Smooth muscle cell of the brain vasculature (primary cell): Measurements from ENCODE around the gene DGCR2.
"Not testable (repeated sequence)": the region's sequence is repeated elsewhere in the genome, so short reads cannot be mapped to it uniquely, and the experiment has no call there.

Source experiments
- DNase-seq: peaks from one replicate; pipeline ENCODE4 v3.0.0-alpha.2; 2012; ENCODE audit warnings: low read depth, low spot score

Gene DGCR2

GRCh38 chr22:19084126-19084525 is 38.1 kb downstream of the DGCR2 start:
- not testable (repeated sequence) for DNase-seq

- no peak for DNase-seq
These were observed 39.4 kb downstream of the DGCR2 start for GRCh38 chr22:19082793-19083192.

- no peak for DNase-seq
These were observed 40.1 kb downstream of the DGCR2 start for GRCh38 chr22:19082101-19082500.

GRCh38 chr22:19081351-19081750 is 40.9 kb downstream of the DGCR2 start:
- DNase-seq, result no peak

- no peak for DNase-seq
These were observed 41.4 kb downstream of the DGCR2 start for GRCh38 chr22:19080853-19081252.

GRCh38 chr22:19079691-19080090 is 42.5 kb downstream of the DGCR2 start:
- no peak for DNase-seq

- DNase-seq, result no peak
These were observed 46.8 kb downstream of the DGCR2 start for GRCh38 chr22:19075404-19075803.

GRCh38 chr22:19072853-19073252 is 49.4 kb downstream of the DGCR2 start:
- DNase-seq, result not testable (repeated sequence)

GRCh38 chr22:19070397-19071169 is 51.6 kb downstream of the DGCR2 start:
- no peak for DNase-seq

GRCh38 chr22:19069451-19069850 is 52.8 kb downstream of the DGCR2 start:
- no peak for DNase-seq

- no peak for DNase-seq
These were observed 53.4 kb downstream of the DGCR2 start for GRCh38 chr22:19068784-19069271.

GRCh38 chr22:19067696-19068348 is 54.4 kb downstream of the DGCR2 start:
- no peak for DNase-seq

- DNase-seq, result no peak
These were observed 55.5 kb downstream of the DGCR2 start for GRCh38 chr22:19066531-19067271.

GRCh38 chr22:19065929-19066328 is 56.3 kb downstream of the DGCR2 start:
- DNase-seq, result no peak

GRCh38 chr22:19065298-19065859 is 56.8 kb downstream of the DGCR2 start:
- no peak for DNase-seq

GRCh38 chr22:19064354-19065054 is 57.7 kb downstream of the DGCR2 start:
- DNase-seq, result no peak

GRCh38 chr22:19063581-19064353 is 58.4 kb downstream of the DGCR2 start:
- no peak for DNase-seq

- no peak for DNase-seq
These were observed 59.3 kb downstream of the DGCR2 start for GRCh38 chr22:19062943-19063308.

- DNase-seq, result no peak
These were observed 59.9 kb downstream of the DGCR2 start for GRCh38 chr22:19062139-19062942.
